Stomach (tissue), 9 donors: ENCODE measurements around the gene HOXD8. TPM values are rescaled to one million over a fixed set of nuclear protein-coding genes. Genes with fewer than 3 reads are reported as not detected.

Source experiments
- DNase-seq, 2 donors: peaks; one replicate each; pipeline versions ENCODE4 v3.0.0 to v3.0.0-alpha.2; 2013 to 2019
- H3K27ac ChIP-seq, 5 donors: fragments of 200-600 bp in 4 of 5; sonication (generic) in 4 of 5; one replicate each; pipeline ENCODE4 v1.5.1; 2013 to 2019; ENCODE audit warnings: mild to moderate bottlenecking in 1 of 5, moderate library complexity in 1 of 5
- H3K27me3 ChIP-seq, 3 donors: fragments of 200-600 bp; sonication (generic); one replicate each; pipeline ENCODE4 v1.5.1; 2017 to 2019; ENCODE audit warnings: mixed run types in 1 of 3
- H3K36me3 ChIP-seq, 4 donors: fragments of 200-600 bp; sonication (generic); 1 replicate in 3 of 4; 2 replicates in 1 of 4; pipeline ENCODE4 v1.5.1; 2016 to 2019
- H3K4me1 ChIP-seq, 4 donors: fragments of 200-600 bp; sonication (generic); one replicate each; pipeline ENCODE4 v1.5.1; 2016 to 2019
- H3K4me3 ChIP-seq, 4 donors: fragments of 200-600 bp; sonication (generic) in 3 of 4; one replicate each; pipeline ENCODE4 v1.5.1; 2016 to 2019; ENCODE audit warnings: mild to moderate bottlenecking in 1 of 4
- H3K9me3 ChIP-seq, 4 donors: fragments of 200-600 bp; sonication (generic); one replicate each; pipeline ENCODE4 v1.5.1; 2016 to 2019
- CTCF ChIP-seq, 7 experiments: fragments of 450-650 bp in 4 of 7; fragments of 200-600 bp in 3 of 7; sonication (generic) in 3 of 7; IDR thresholded peaks; one replicate each; pipeline ENCODE4 v1.5.1; 2016 to 2019; ENCODE audit warnings: antibody characterized with exemption in 7 of 7, control low read depth in 2 of 7, mild to moderate bottlenecking in 1 of 7
- EP300 ChIP-seq: sonication (generic); formaldehyde crosslinking; IDR thresholded peaks from one replicate; pipeline ENCODE4 v1.6.1; 2017; ENCODE audit warnings: antibody characterized with exemption
- POLR2A ChIP-seq, 4 donors: fragments of 450-650 bp; IDR thresholded peaks; one replicate each; pipeline ENCODE4 v1.6.1; 2016; ENCODE audit warnings: antibody characterized with exemption in 4 of 4, control low read depth in 2 of 4, mild to moderate bottlenecking in 1 of 4, moderate library complexity in 1 of 4
- POLR2AphosphoS5 ChIP-seq, 3 donors: sonication (generic); formaldehyde crosslinking; IDR thresholded peaks; one replicate each; pipeline ENCODE4 v1.6.1; 2016; ENCODE audit warnings: antibody characterized with exemption in 3 of 3
- WGBS, 5 donors: extraction: QIAGEN DNeasy Blood & Tissue Kit in 3 of 5; methylation state at CpG; one replicate each; pipeline versions ENCODE4 v1.1.5 to v1.1.7; 2013 to 2018; 5-methylcytosine and 5-hydroxymethylcytosine counted together
- intact Hi-C: fragments of 100-400 bp; cut with DNase I; formaldehyde crosslinking; loops from one replicate; pipeline ENCODE4 v1.15.1; 2023; ENCODE audit warnings: low total_unique reads
- polyA plus RNA-seq, 3 donors: library from polyadenylated mRNA; stranded (reverse); fragments of 200-250 nt; gene quantifications; one replicate each; pipeline ENCODE4 v1.2.3, GENCODE V29; 2013
- total RNA-seq, 5 donors: library from RNA; depleted of rRNA; stranded (reverse); fragments of >200 nt; gene quantifications; one replicate each; pipeline versions ENCODE4 v1.1.0 to v1.2.3, GENCODE V29; 2014 to 2016
- donor health status: healthy with polysubstance abuse.
- donor health status: Bipolar disorder and iron deficiency.
- donor health status: healthy.

Gene HOXD8
- total and polyA plus RNA-seq, 8 donors: 0.58 to 15.9 (median 1.8) TPM; not detected in 2

- DNase-seq: no peak
- Histone ChIP-seq H3K36me3 (no peaks in the 10 kb centered on the region), H3K27me3 (peaks cover 48 to 100% (median 96%) of the 10 kb centered on the region in 3 donors), H3K4me3 (no peak overlapping the region), H3K9me3 (peaks cover 0 to 21% (median 0%) of the 10 kb centered on the region in 4 donors), H3K27ac (no peak overlapping the region), H3K4me1 (peaks cover 20 to 43% (median 31%) of the 10 kb centered on the region in 4 donors)
- WGBS, 5 donors: 19 to 24% (median 22%) methylated on average over 7 of the region's 7 CpGs
- intact Hi-C loops: no loop called here
- TF ChIP-seq POLR2AphosphoS5 (IDR thresholded peaks at IDR 0.05) (no peak), POLR2A (IDR thresholded peaks at IDR 0.05) (no peak), CTCF (IDR thresholded peaks at IDR 0.05) (no peak), EP300 (no peak)
Measured at GRCh38 chr2:176110415-176111308, 18.8 kb upstream of the HOXD8 start.

GRCh38 chr2:176111309-176111663 lies 18.2 kb upstream of the HOXD8 start:
- TF ChIP-seq CTCF (IDR thresholded peaks at IDR 0.05) (peak in 2 of 7 experiments; percentile 22 to 25), POLR2AphosphoS5 (IDR thresholded peaks at IDR 0.05) (no peak), EP300 (no peak), POLR2A (IDR thresholded peaks at IDR 0.05) (no peak)
- intact Hi-C loops: no loop called here
- Histone ChIP-seq H3K36me3 (no peaks in the 10 kb centered on the region), H3K4me1 (peaks cover 20 to 37% (median 33%) of the 10 kb centered on the region in 4 donors), H3K9me3 (peaks cover 0 to 21% (median under 1%) of the 10 kb centered on the region in 4 donors), H3K4me3 (no peak overlapping the region), H3K27ac (no peak overlapping the region), H3K27me3 (peaks cover 52 to 100% (median 96%) of the 10 kb centered on the region in 3 donors)
- 3 to 10% (median 4%) methylated on average over 16 of the region's 16 CpGs for WGBS, 5 donors
- DNase-seq: peak in 1 of 2 donors; percentile 80

- no peak for TF ChIP-seq POLR2AphosphoS5 (IDR thresholded peaks at IDR 0.05)
- TF ChIP-seq CTCF (IDR thresholded peaks at IDR 0.05): no peak
- no peak for TF ChIP-seq EP300
- no peak for TF ChIP-seq POLR2A (IDR thresholded peaks at IDR 0.05)
- Histone ChIP-seq H3K27ac (no peak overlapping the region), H3K36me3 (no peaks in the 10 kb centered on the region), H3K4me3 (no peak overlapping the region), H3K4me1 (peaks cover 14 to 33% (median 26%) of the 10 kb centered on the region in 4 donors), H3K27me3 (peaks cover 52 to 100% (median 96%) of the 10 kb centered on the region in 3 donors), H3K9me3 (peaks cover 0 to 16% (median 3%) of the 10 kb centered on the region in 4 donors)
- WGBS, 5 donors: 2 to 7% (median 5%) methylated on average over 29 of the region's 29 CpGs
- DNase-seq: no peak
- intact Hi-C loops: no loop called here
Measured at GRCh38 chr2:176111846-176112374, 17.6 kb upstream of the HOXD8 start.

- no peak for DNase-seq
- H3K9me3 ChIP-seq: peaks cover 0 to 12% (median 6%) of the 10 kb centered on the region in 4 donors
- no peak overlapping the region for H3K27ac ChIP-seq
- H3K27me3 ChIP-seq: peaks cover 56 to 100% (median 98%) of the 10 kb centered on the region in 3 donors
- intact Hi-C loops: no loop called here
- H3K4me1 ChIP-seq: peaks cover 10 to 28% (median 21%) of the 10 kb centered on the region in 4 donors
- no peaks in the 10 kb centered on the region for H3K36me3 ChIP-seq
- TF ChIP-seq EP300 (no peak), CTCF (IDR thresholded peaks at IDR 0.05) (no peak), POLR2A (IDR thresholded peaks at IDR 0.05) (no peak), POLR2AphosphoS5 (IDR thresholded peaks at IDR 0.05) (no peak)
- 6 to 9% (median 9%) methylated on average over 21 to 40 of the region's 40 CpGs for WGBS, 5 donors
- no peak overlapping the region for H3K4me3 ChIP-seq
Measured at GRCh38 chr2:176112375-176113302, 16.9 kb upstream of the HOXD8 start.
